ENCODE data around the gene RACK1. TPM values are rescaled to one million over a fixed set of nuclear protein-coding genes. Genes with fewer than 3 reads are reported as not detected.
A peak's percentile ranks its signal among the peaks of the same experiment; 100 is the strongest.

The RACK1 gene
- polyA plus RNA-seq, 2 donors: 1,414 to 2,271 TPM

DNA sequence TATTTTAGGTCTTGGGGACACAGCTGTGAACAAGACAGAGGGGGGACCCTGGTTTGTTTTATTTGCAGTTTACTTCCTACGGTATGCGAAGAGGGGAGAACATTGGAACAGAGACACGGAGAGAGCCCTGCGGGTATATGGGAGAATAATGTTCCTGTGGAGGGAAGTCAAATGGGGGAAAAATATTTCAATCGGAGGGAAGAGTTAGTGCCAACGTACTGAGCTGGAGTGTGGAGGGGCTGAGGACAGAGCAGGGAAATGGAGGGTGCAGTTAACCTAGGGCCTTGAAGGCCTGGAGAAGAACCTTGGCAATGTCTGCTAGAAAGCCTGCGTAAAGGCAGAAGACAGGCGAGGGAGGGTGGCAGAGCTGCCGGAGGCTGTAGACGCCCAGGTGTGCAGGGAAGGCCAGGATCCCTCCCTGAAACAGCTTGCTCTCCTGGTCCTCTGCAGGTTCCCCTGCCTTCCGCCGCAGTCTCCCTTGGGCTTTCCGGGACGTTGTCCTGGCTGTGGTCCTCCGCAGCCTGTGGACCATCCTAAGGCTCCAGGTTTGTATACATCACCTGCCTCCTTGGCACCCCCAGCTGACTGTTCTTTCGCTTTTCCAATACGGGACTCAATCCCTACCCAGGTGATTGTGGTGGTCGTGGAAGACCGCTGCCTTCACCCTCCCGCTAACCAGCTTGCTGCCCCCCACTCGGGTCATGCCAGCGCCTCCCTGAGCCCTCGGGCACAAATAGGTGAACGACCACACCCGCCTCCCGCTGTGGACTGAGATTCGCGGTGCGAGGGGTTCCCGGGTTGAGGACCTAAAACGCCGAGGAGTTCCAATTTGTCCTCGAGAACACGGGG lies 1.9 kb upstream of the RACK1 start:
- Histone ChIP-seq H3K27ac (ENCODE audit: low read depth in 2 of 2, low read length in 1 of 2) (peak overlapping the region; percentile 93 to 99), H3K9me3 (ENCODE audit: control insufficient read depth in 2 of 2, insufficient read depth in 1 of 2, low read depth in 1 of 2, low read length in 1 of 2) (no peaks in the 10 kb centered on the region), H3K36me3 (ENCODE audit: control insufficient read depth in 2 of 2, insufficient read depth in 2 of 2, low read length in 1 of 2) (peaks cover 8 to 13% of the 10 kb centered on the region in 2 donors), H3K27me3 (ENCODE audit: control insufficient read depth in 1 of 2, insufficient read depth in 2 of 2, low read length in 2 of 2) (no peaks in the 10 kb centered on the region), H3K4me3 (ENCODE audit: low read depth in 1 of 2, low read length in 2 of 2) (peak overlapping the region; percentile 73 to 82), H3K4me1 (ENCODE audit: control insufficient read depth in 2 of 2, insufficient read depth in 2 of 2, low read length in 1 of 2) (peaks cover 10 to 18% of the 10 kb centered on the region in 2 donors)
- WGBS, 2 donors: 25 to 26% methylated on average over 32 to 34 of the region's 34 CpGs

DNA sequence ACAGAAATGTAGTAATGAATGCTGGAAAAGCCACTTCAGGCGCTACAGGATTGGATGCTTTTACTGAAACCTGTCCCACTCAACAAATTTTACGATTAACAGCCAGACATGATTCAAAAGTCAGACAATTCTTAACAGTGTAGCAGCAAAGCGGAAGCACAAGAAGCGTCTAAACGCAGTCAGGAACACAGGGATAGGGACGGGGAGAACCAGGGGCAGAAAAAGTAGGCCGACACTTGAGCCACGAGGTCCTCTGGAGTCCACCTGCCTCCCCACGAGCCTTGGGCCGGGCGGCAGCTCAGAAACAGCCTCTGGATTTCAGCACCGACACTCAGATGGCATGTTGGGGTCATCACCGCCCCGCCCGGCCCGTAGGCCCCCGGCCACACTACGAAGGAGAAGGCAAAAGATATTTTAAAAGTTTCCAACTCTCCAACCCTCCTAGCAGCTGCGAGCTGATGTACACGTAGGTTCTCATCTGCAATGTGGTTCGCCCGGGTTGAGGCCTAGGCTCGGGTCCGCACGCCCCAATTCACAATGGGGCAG lies 615 bp downstream of the RACK1 start:
- Histone ChIP-seq H3K4me3 (ENCODE audit: low read depth in 1 of 2, low read length in 2 of 2) (peak overlapping the region; percentile 89), H3K36me3 (ENCODE audit: control insufficient read depth in 2 of 2, insufficient read depth in 2 of 2, low read length in 1 of 2) (peaks cover 12 to 23% of the 10 kb centered on the region in 2 donors), H3K4me1 (ENCODE audit: control insufficient read depth in 2 of 2, insufficient read depth in 2 of 2, low read length in 1 of 2) (peaks cover 8 to 17% of the 10 kb centered on the region in 2 donors), H3K9me3 (ENCODE audit: control insufficient read depth in 2 of 2, insufficient read depth in 1 of 2, low read depth in 1 of 2, low read length in 1 of 2) (no peaks in the 10 kb centered on the region), H3K27me3 (ENCODE audit: control insufficient read depth in 1 of 2, insufficient read depth in 2 of 2, low read length in 2 of 2) (no peaks in the 10 kb centered on the region), H3K27ac (ENCODE audit: low read depth in 2 of 2, low read length in 1 of 2) (peak overlapping the region; percentile 89 to 98)
- 1% methylated on average over 25 of the region's 25 CpGs for WGBS, 2 donors

DNA sequence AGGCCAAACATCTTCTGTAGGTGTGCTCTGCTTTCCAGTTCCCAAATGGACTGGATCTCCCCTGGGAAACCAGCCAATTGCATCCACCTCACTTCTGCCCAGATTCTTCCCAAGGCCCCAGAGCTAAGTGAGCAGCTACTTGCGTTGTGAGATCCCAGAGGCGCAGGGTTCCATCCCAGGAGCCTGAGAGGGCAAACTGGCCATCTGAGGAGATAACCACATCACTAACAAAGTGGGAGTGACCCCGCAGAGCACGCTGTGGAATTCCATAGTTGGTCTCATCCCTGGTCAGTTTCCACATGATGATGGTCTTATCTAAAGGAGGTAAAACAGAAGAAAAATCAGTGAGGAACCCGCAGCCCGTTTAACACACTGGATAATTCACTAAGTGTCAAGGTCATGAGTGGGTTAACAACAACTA lies 1.7 kb downstream of the RACK1 start:
- 27 to 32% methylated on average over 6 of the region's 6 CpGs for WGBS, 2 donors
- H3K36me3 ChIP-seq (ENCODE audit: control insufficient read depth in 2 of 2, insufficient read depth in 2 of 2, low read length in 1 of 2): peaks cover 16 to 34% of the 10 kb centered on the region in 2 donors
- peaks cover 4 to 14% of the 10 kb centered on the region in 2 donors for H3K4me1 ChIP-seq (ENCODE audit: control insufficient read depth in 2 of 2, insufficient read depth in 2 of 2, low read length in 1 of 2)

DNA sequence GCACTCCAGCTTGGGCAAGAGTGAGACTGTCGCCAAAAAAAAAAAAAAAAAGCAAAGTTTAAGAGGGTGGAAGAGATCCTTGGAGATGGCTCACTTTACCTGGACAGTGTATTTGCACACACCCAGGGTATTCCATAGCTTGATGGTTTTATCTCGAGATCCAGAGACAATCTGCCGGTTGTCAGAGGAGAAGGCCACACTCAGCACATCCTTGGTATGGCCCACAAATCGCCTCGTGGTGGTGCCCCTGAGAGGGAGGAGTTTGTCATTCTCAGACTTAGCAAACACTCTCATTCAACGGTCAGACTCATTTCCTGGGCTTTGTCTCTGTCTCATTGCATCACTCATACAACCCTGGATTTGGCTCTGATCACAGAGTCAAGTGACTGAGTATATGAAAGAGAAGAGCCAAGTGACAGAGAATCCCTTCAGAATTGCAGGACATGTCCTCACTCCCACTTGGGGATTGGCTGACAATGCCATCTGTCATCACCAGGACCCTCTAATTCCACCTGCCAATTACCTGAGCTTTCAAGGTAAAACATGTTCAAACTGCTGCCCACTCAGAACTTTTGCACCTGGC lies 2.2 kb downstream of the RACK1 start:
- WGBS, 2 donors: 29 to 37% methylated on average over 6 of the region's 6 CpGs
- Histone ChIP-seq H3K27me3 (ENCODE audit: control insufficient read depth in 1 of 2, insufficient read depth in 2 of 2, low read length in 2 of 2) (no peaks in the 10 kb centered on the region), H3K4me1 (ENCODE audit: control insufficient read depth in 2 of 2, insufficient read depth in 2 of 2, low read length in 1 of 2) (peaks cover 4 to 14% of the 10 kb centered on the region in 2 donors), H3K9me3 (ENCODE audit: control insufficient read depth in 2 of 2, insufficient read depth in 1 of 2, low read depth in 1 of 2, low read length in 1 of 2) (no peaks in the 10 kb centered on the region), H3K36me3 (ENCODE audit: control insufficient read depth in 2 of 2, insufficient read depth in 2 of 2, low read length in 1 of 2) (peaks cover 16 to 39% of the 10 kb centered on the region in 2 donors), H3K27ac (ENCODE audit: low read depth in 2 of 2, low read length in 1 of 2) (peak overlapping the region; percentile 14 to 98), H3K4me3 (ENCODE audit: low read depth in 1 of 2, low read length in 2 of 2) (peak overlapping the region in 1 of 2 donors; percentile 89)

More for the DNA sequence above, 1.7 kb downstream of the RACK1 start:
- peak overlapping the region; percentile 89 to 98 for H3K27ac ChIP-seq (ENCODE audit: low read depth in 2 of 2, low read length in 1 of 2)
- peak overlapping the region; percentile 89 for H3K4me3 ChIP-seq (ENCODE audit: low read depth in 1 of 2, low read length in 2 of 2)
- no peaks in the 10 kb centered on the region for H3K27me3 ChIP-seq (ENCODE audit: control insufficient read depth in 1 of 2, insufficient read depth in 2 of 2, low read length in 2 of 2)
- no peaks in the 10 kb centered on the region for H3K9me3 ChIP-seq (ENCODE audit: control insufficient read depth in 2 of 2, insufficient read depth in 1 of 2, low read depth in 1 of 2, low read length in 1 of 2)

DNA sequence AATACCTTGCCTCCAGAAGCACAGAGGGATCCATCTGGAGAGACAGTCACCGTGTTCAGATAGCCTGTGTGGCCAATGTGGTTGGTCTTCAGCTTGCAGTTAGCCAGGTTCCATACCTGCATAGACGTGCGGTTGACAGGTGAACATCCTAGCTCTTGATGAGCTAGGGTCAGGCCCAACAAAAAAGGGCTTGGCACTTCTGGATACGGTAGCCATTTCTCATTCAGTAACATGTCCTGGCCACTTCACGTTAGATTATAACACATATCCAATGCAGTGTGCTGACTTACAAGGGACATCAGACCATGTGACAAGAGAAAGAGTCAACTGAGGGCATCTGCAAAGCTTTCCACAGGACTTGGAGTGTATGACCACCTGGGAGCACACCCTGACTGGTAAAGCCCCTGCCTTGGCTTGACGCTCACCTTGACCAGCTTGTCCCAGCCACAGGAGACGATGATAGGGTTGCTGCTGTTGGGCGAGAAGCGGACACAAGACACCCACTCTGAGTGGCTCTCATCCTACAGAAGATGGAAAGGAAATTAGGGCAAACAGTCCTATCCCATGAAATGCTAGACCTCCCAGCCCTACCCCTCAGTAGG lies 4.5 kb downstream of the RACK1 start:
- peaks cover 0 to 10% of the 10 kb centered on the region in 2 donors for H3K4me1 ChIP-seq (ENCODE audit: control insufficient read depth in 2 of 2, insufficient read depth in 2 of 2, low read length in 1 of 2)
- no peak overlapping the region for H3K4me3 ChIP-seq (ENCODE audit: low read depth in 1 of 2, low read length in 2 of 2)
- H3K27me3 ChIP-seq (ENCODE audit: control insufficient read depth in 1 of 2, insufficient read depth in 2 of 2, low read length in 2 of 2): no peaks in the 10 kb centered on the region
- H3K9me3 ChIP-seq (ENCODE audit: control insufficient read depth in 2 of 2, insufficient read depth in 1 of 2, low read depth in 1 of 2, low read length in 1 of 2): no peaks in the 10 kb centered on the region
- no peak overlapping the region for H3K27ac ChIP-seq (ENCODE audit: low read depth in 2 of 2, low read length in 1 of 2)
- peaks cover 22 to 54% of the 10 kb centered on the region in 2 donors for H3K36me3 ChIP-seq (ENCODE audit: control insufficient read depth in 2 of 2, insufficient read depth in 2 of 2, low read length in 1 of 2)
- WGBS, 2 donors: 89 to 91% methylated on average over 9 of the region's 9 CpGs

DNA sequence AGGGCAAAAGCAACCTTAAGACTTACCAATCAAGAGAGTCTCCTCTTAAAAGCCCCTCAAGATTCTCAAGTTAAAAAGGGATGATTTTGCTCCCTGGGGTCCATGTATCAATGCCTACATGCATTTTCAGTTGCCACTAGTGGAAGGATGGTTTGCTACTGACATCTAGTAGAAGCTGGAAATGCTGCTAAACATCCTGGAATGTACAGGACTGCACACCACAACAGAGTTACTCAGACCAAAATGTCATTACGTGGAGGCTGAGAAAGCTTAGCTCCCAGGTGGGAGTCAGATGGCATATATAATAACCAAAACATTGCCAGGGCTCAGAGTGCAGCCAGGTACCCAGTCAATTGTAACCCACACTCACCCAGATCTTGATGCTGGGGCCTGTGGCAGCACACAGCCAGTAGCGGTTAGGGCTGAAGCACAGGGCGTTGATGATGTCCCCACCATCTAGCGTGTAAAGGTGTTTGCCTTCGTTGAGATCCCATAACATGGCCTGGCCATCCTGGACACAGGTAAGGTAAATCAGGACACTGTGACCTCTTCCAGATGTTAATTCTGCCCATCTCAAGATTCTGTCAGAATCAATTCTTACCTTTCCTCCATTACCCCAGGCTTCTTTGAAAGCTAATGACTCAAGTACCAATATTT lies 5.8 kb downstream of the RACK1 start:
- H3K36me3 ChIP-seq (ENCODE audit: control insufficient read depth in 2 of 2, insufficient read depth in 2 of 2, low read length in 1 of 2): peaks cover 22 to 61% of the 10 kb centered on the region in 2 donors

DNA sequence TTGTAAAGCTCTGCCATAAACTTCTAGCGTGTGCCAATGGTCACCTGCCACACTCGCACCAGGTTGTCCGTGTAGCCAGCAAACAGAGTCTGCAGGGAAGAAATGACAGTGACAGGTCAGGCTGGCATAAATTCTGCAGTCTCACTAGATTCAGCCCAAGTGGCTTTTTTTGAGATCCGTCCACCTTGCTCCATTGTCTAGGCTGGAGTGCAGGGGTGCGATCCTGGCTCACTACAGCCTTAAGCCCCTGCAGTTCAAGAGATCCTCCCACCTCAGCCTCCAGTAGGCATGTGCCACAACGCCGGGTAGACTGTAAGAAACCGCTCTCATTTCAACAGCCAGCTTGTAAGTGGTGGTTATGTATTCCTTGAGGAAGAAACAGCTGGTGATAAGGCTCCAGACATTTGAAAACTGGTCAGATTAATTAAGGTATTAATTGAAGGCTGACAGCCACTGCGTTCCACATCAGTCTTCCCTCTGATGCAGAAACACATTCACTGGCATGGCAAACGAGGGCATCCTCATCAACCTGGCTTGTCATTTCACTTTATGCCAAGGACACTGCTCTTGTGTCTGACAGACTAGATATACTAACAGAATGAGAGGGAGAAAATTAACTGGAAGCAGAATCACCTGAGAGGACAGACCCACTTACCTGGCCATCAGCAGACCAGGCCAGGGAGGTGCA lies 6.6 kb downstream of the RACK1 start:
- Histone ChIP-seq H3K27me3 (ENCODE audit: control insufficient read depth in 1 of 2, insufficient read depth in 2 of 2, low read length in 2 of 2) (no peaks in the 10 kb centered on the region), H3K4me1 (ENCODE audit: control insufficient read depth in 2 of 2, insufficient read depth in 2 of 2, low read length in 1 of 2) (peaks cover 0 to 7% of the 10 kb centered on the region in 2 donors), H3K9me3 (ENCODE audit: control insufficient read depth in 2 of 2, insufficient read depth in 1 of 2, low read depth in 1 of 2, low read length in 1 of 2) (no peaks in the 10 kb centered on the region), H3K27ac (ENCODE audit: low read depth in 2 of 2, low read length in 1 of 2) (no peak overlapping the region), H3K36me3 (ENCODE audit: control insufficient read depth in 2 of 2, insufficient read depth in 2 of 2, low read length in 1 of 2) (peaks cover 22 to 66% of the 10 kb centered on the region in 2 donors), H3K4me3 (ENCODE audit: low read depth in 1 of 2, low read length in 2 of 2) (no peak overlapping the region)
- 80 to 84% methylated on average over 10 of the region's 10 CpGs for WGBS, 2 donors

More for the DNA sequence above, 5.8 kb downstream of the RACK1 start:
- no peak overlapping the region for H3K27ac ChIP-seq (ENCODE audit: low read depth in 2 of 2, low read length in 1 of 2)
- no peaks in the 10 kb centered on the region for H3K27me3 ChIP-seq (ENCODE audit: control insufficient read depth in 1 of 2, insufficient read depth in 2 of 2, low read length in 2 of 2)
- no peaks in the 10 kb centered on the region for H3K9me3 ChIP-seq (ENCODE audit: control insufficient read depth in 2 of 2, insufficient read depth in 1 of 2, low read depth in 1 of 2, low read length in 1 of 2)
- no peak overlapping the region for H3K4me3 ChIP-seq (ENCODE audit: low read depth in 1 of 2, low read length in 2 of 2)
- WGBS, 2 donors: 89 to 95% methylated on average over 5 of the region's 5 CpGs
- H3K4me1 ChIP-seq (ENCODE audit: control insufficient read depth in 2 of 2, insufficient read depth in 2 of 2, low read length in 1 of 2): peaks cover 0 to 10% of the 10 kb centered on the region in 2 donors

DNA sequence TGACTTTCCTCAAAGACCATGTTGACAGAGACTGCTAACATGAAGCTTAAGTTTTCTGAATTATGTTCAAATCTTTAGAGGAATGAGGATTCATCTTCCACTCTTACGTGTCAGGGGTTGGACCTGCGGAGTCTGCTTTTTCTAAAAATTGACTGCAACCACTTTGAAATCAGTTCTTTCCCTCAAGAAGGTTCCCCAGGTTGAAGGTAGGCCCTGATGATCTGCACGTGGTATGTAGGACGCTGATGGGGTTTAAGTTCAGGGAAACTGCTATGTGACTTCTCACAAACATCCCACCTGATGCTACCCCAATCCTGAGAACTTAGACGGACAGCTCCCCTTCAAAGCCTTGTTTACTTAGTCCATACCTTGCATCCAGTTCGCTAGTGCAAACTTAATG lies 7.2 kb downstream of the RACK1 start:
- Histone ChIP-seq H3K4me3 (ENCODE audit: low read depth in 1 of 2, low read length in 2 of 2) (no peak overlapping the region), H3K36me3 (ENCODE audit: control insufficient read depth in 2 of 2, insufficient read depth in 2 of 2, low read length in 1 of 2) (peaks cover 16 to 61% of the 10 kb centered on the region in 2 donors), H3K4me1 (ENCODE audit: control insufficient read depth in 2 of 2, insufficient read depth in 2 of 2, low read length in 1 of 2) (peaks cover 0 to 2% of the 10 kb centered on the region in 2 donors), H3K27ac (ENCODE audit: low read depth in 2 of 2, low read length in 1 of 2) (no peak overlapping the region), H3K9me3 (ENCODE audit: control insufficient read depth in 2 of 2, insufficient read depth in 1 of 2, low read depth in 1 of 2, low read length in 1 of 2) (no peaks in the 10 kb centered on the region), H3K27me3 (ENCODE audit: control insufficient read depth in 1 of 2, insufficient read depth in 2 of 2, low read length in 2 of 2) (no peaks in the 10 kb centered on the region)
- WGBS, 2 donors: 74 to 88% methylated on average over 6 of the region's 6 CpGs

Data from esophagus (tissue), 2 donors.